SK-N-SH (cell line): Measurements from ENCODE around the gene SV2C. TPM values are rescaled to one million over a fixed set of nuclear protein-coding genes. Genes with fewer than 3 reads are reported as not detected.

Source experiments
- CTCF ChIA-PET: fragments of 300-600, 350-600 bp; formaldehyde crosslinking; extraction: SDS; loops from one replicate; lab custom pipeline; 2021; lab: Yijun Ruan, JAX
- POLR2A ChIA-PET: fragments of 350-600 bp; sonication (Branson Sonifier 250); formaldehyde crosslinking; extraction: SDS; loops from one replicate; lab custom pipeline; 2020; ENCODE audit warnings: antibody characterized with exemption, inconsistent platforms; lab: Yijun Ruan, JAX
- DNase-seq: peaks from one replicate; pipeline ENCODE4 v3.0.0; 2012
- H2AFZ ChIP-seq: fragments of 200-600 bp; sonication (generic); 2 replicates; pipeline ENCODE4 v1.8.1; 2016; ENCODE audit warnings: antibody characterized with exemption, mild to moderate bottlenecking, low read depth
- H3F3A ChIP-seq: fragments of 200-600 bp; sonication (generic); replicated peaks from 2 replicates; pipeline ENCODE3; 2016; ENCODE audit warnings: antibody characterized with exemption, mild to moderate bottlenecking; ENCODE audit not compliant: insufficient read depth
- H3K27ac ChIP-seq, 2 experiments: fragments of 200-500 bp in 1 of 2; fragments of 200-600 bp in 1 of 2; sonication (Bioruptor generic) in 1 of 2; sonication (generic), shearing (Covaris generic) in 1 of 2; 2 replicates each; pipeline versions ENCODE4 v1.5.1 to v1.6.1; 2014 to 2016; ENCODE audit warnings: low read depth in 2 of 2, inconsistent platforms in 1 of 2, low read length in 1 of 2, mild to moderate bottlenecking in 1 of 2, mixed read lengths in 1 of 2
- H3K27me3 ChIP-seq: fragments of 200-600 bp; sonication (generic), shearing (Covaris generic); 2 replicates; pipeline ENCODE4 v1.6.1; 2016; ENCODE audit warnings: mixed run types; ENCODE audit not compliant: insufficient read depth
- H3K36me3 ChIP-seq, 2 experiments: fragments of 200-500 bp in 1 of 2; fragments of 200-600 bp in 1 of 2; sonication (Bioruptor generic) in 1 of 2; sonication (generic) in 1 of 2; replicated peaks in 1 of 2; 2 replicates each; pipeline versions ENCODE3 to v1.5.1; 2014 to 2016; ENCODE audit warnings: low read length in 1 of 2, mild to moderate bottlenecking in 1 of 2; ENCODE audit not compliant: insufficient read depth in 2 of 2, control insufficient read depth in 1 of 2
- H3K4me1 ChIP-seq, 2 experiments: fragments of 200-500 bp in 1 of 2; fragments of 200-600 bp in 1 of 2; sonication (Bioruptor generic) in 1 of 2; sonication (generic), shearing (Covaris generic) in 1 of 2; 2 replicates each; pipeline versions ENCODE4 v1.5.1 to v1.6.1; 2014 to 2016; ENCODE audit warnings: low read depth in 1 of 2, low read length in 1 of 2, mixed run types in 1 of 2; ENCODE audit not compliant: insufficient read depth in 2 of 2, control insufficient read depth in 1 of 2
- H3K4me2 ChIP-seq: fragments of 200-600 bp; sonication (generic), shearing (Covaris generic); 2 replicates; pipeline ENCODE4 v1.6.1; 2017; ENCODE audit warnings: mixed run types
- H3K4me3 ChIP-seq, 2 experiments: fragments of 200-500 bp in 1 of 2; fragments of 200-600 bp in 1 of 2; sonication (Bioruptor generic) in 1 of 2; sonication (generic), shearing (Covaris generic) in 1 of 2; 2 replicates each; pipeline versions ENCODE4 v1.5.1 to v1.8.1; 2014 to 2016; ENCODE audit warnings: low read depth in 2 of 2, inconsistent platforms in 1 of 2, low read length in 1 of 2, mild to moderate bottlenecking in 1 of 2, mixed read lengths in 1 of 2, moderate library complexity in 1 of 2
- H3K79me2 ChIP-seq: fragments of 200-600 bp; sonication (generic); 2 replicates; pipeline ENCODE4 v1.8.1; 2017; ENCODE audit warnings: mild to moderate bottlenecking; ENCODE audit not compliant: insufficient read depth
- H3K9ac ChIP-seq: fragments of 200-600 bp; sonication (generic); 2 replicates; pipeline ENCODE4 v1.6.1; 2017; ENCODE audit warnings: mixed run types
- H3K9me2 ChIP-seq: fragments of 200-600 bp; sonication (generic); 2 replicates; pipeline ENCODE4 v1.6.1; 2017; ENCODE audit warnings: mixed run types
- H3K9me3 ChIP-seq: fragments of 200-600 bp; sonication (generic); 2 replicates; pipeline ENCODE4 v1.6.1; 2017; ENCODE audit warnings: mixed run types, mild to moderate bottlenecking, moderate library complexity
- H4K20me1 ChIP-seq: fragments of 200-600 bp; sonication (generic); 2 replicates; pipeline ENCODE4 v1.6.1; 2017; ENCODE audit warnings: mild to moderate bottlenecking, mixed run types; ENCODE audit not compliant: insufficient read depth
- CHD2 ChIP-seq: fragments of 150-350 bp; IDR thresholded peaks from 2 replicates; pipeline ENCODE4 v1.6.1; 2018; ENCODE audit warnings: low read length; ENCODE audit not compliant: partially characterized antibody
- CTCF ChIP-seq: fragments of 200-600 bp; sonication (generic); IDR thresholded peaks from 2 replicates; pipeline ENCODE4 v1.6.1; 2017; ENCODE audit warnings: antibody characterized with exemption, mild to moderate bottlenecking, moderate library complexity
- ELF1 ChIP-seq: IDR thresholded peaks from 2 replicates; pipeline ENCODE4 v1.4.0; 2012
- EP300 ChIP-seq, 2 experiments: IDR thresholded peaks; 2 replicates each; pipeline versions ENCODE4 v1.4.0 to v1.6.1; 2012; ENCODE audit warnings: borderline replicate concordance in 1 of 2, low read depth in 1 of 2, low read length in 1 of 2
- EZH2phosphoT487 ChIP-seq: fragments of 200-600 bp; sonication (generic); IDR thresholded peaks from 2 replicates; pipeline ENCODE4 v1.6.1; 2017; ENCODE audit warnings: low read depth, mixed run types, mild to moderate bottlenecking, antibody characterized with exemption, moderate library complexity, borderline replicate concordance
- FOSL2 ChIP-seq: IDR thresholded peaks from 2 replicates; pipeline ENCODE4 v1.4.0; 2012; ENCODE audit warnings: low read depth, mild to moderate bottlenecking, moderate library complexity, borderline replicate concordance
- FOXJ3 ChIP-seq: sonication (generic); formaldehyde crosslinking; IDR thresholded peaks from 2 replicates; pipeline ENCODE4 v1.5.1; 2020; ENCODE audit warnings: mild to moderate bottlenecking, missing genetic modification reagents
- FOXM1 ChIP-seq: IDR thresholded peaks from 2 replicates; pipeline ENCODE4 v1.4.0; 2012; ENCODE audit warnings: low read depth, mild to moderate bottlenecking
- GATA2 ChIP-seq: sonication (generic); formaldehyde crosslinking; IDR thresholded peaks from 2 replicates; pipeline ENCODE4 v1.5.0; 2020; ENCODE audit warnings: mild to moderate bottlenecking, missing genetic modification reagents
- MXI1 ChIP-seq: IDR thresholded peaks from 2 replicates; pipeline ENCODE4 v1.6.1; 2012; ENCODE audit warnings: mild to moderate bottlenecking, low read depth, low read length, improper control_type of control experiment
- NFIC ChIP-seq: IDR thresholded peaks from 2 replicates; pipeline ENCODE4 v1.4.0; 2012; ENCODE audit warnings: borderline replicate concordance
- PBX3 ChIP-seq: IDR thresholded peaks from 2 replicates; pipeline ENCODE4; 2012
- POLR2AphosphoS5 ChIP-seq: IDR thresholded peaks from 2 replicates; pipeline ENCODE4 v1.6.1; 2012; ENCODE audit warnings: low read depth, low read length
- RAD21 ChIP-seq: IDR thresholded peaks from 2 replicates; pipeline ENCODE4 v1.6.1; 2012; ENCODE audit warnings: mild to moderate bottlenecking, low read length
- RCOR1 ChIP-seq: fragments of 150-350 bp; IDR thresholded peaks from 2 replicates; pipeline ENCODE4 v1.6.1; 2017; ENCODE audit warnings: antibody characterized with exemption, low read length
- RFX5 ChIP-seq: IDR thresholded peaks from 2 replicates; pipeline ENCODE4 v1.6.1; 2012; ENCODE audit warnings: mild to moderate bottlenecking, improper control_type of control experiment, low read length
- RXRA ChIP-seq: IDR thresholded peaks from 2 replicates; pipeline ENCODE4 v1.4.0; 2012; ENCODE audit warnings: low read depth, mild to moderate bottlenecking, borderline replicate concordance
- SIN3A ChIP-seq: IDR thresholded peaks from 2 replicates; pipeline ENCODE4 v1.6.1; 2012; ENCODE audit warnings: low read depth, mild to moderate bottlenecking, low read length, moderate library complexity, borderline replicate concordance
- TCF12 ChIP-seq: IDR thresholded peaks from 2 replicates; pipeline ENCODE4 v1.4.0; 2012
- USF2 ChIP-seq: fragments of 150-350 bp; IDR thresholded peaks from 2 replicates; pipeline ENCODE4 v1.6.1; 2017; ENCODE audit warnings: antibody characterized with exemption, low read length, low read depth, borderline replicate concordance
- YY1 ChIP-seq: IDR thresholded peaks from 2 replicates; pipeline ENCODE4 v1.4.0; 2012; ENCODE audit warnings: low read depth, mild to moderate bottlenecking
- WGBS: methylation state at CpG from one replicate; pipeline ENCODE4 v1.1.6; 2017; ENCODE audit warnings: low lambda C conversion rate; 5-methylcytosine and 5-hydroxymethylcytosine counted together
- polyA plus RNA-seq, 3 experiments: library from polyadenylated mRNA; depleted of rRNA; stranded (reverse); fragments of >200 nt; gene quantifications; 2 replicates each; pipeline ENCODE4 v1.2.3, GENCODE V29; 2012
- TF ChIP-seq, protein P1 (sequence below): fragments of 150-350 bp; IDR thresholded peaks from 2 replicates; pipeline ENCODE4 v1.6.1; 2016; ENCODE audit warnings: mild to moderate bottlenecking, low read depth, low read length

Gene SV2C
- polyA plus RNA-seq, 1 of the 3 experiments (the other 2 are of a cell fraction) = 0.05 TPM

GRCh38 chr5:76153271-76153670, 70.1 kb downstream of the SV2C start:
- 26% methylated on average over 2 of the region's 2 CpGs for WGBS
- Histone ChIP-seq H2AFZ (no peak overlapping the region), H3K9me2 (no peaks in the 10 kb centered on the region), H4K20me1 (no peaks in the 10 kb centered on the region), H3K79me2 (no peaks in the 10 kb centered on the region), H3K4me3 (no peak overlapping the region), H3K4me2 (no peak overlapping the region), H3K9ac (no peak overlapping the region), H3K36me3 (peaks cover 0 to 2% of the 10 kb centered on the region in 2 experiments), H3K27ac (no peak overlapping the region), H3K4me1 (peaks cover 0 to 30% of the 10 kb centered on the region in 2 experiments; a peak in 2 of 4 replicates), H3F3A (no peaks in the 10 kb centered on the region), H3K27me3 (no peaks in the 10 kb centered on the region), H3K9me3 (no peaks in the 10 kb centered on the region)
- TF ChIP-seq USF2 (no peak), POLR2AphosphoS5 (no peak), GATA2 (CRISPR knock-in tag) (no peak), PBX3 (no peak), MXI1 (no peak), TCF12 (no peak), RFX5 (no peak), EZH2phosphoT487 (no peak), RXRA (no peak), NFIC (no peak), FOSL2 (no peak)
- CTCF ChIA-PET = interaction anchor here (0.9 to 4.6 kb wide), 5 partner anchors 13 to 917 kb away, joined by 4 to 21 read pairs (median 4); partner anchors contain the start of gene ANKRD31
- no peak for DNase-seq
- POLR2A ChIA-PET = interaction anchor here (1.1 kb wide), 1 partner anchor 70 kb away, joined by 4 read pairs; no protein-coding TSS in a partner anchor

DNA sequence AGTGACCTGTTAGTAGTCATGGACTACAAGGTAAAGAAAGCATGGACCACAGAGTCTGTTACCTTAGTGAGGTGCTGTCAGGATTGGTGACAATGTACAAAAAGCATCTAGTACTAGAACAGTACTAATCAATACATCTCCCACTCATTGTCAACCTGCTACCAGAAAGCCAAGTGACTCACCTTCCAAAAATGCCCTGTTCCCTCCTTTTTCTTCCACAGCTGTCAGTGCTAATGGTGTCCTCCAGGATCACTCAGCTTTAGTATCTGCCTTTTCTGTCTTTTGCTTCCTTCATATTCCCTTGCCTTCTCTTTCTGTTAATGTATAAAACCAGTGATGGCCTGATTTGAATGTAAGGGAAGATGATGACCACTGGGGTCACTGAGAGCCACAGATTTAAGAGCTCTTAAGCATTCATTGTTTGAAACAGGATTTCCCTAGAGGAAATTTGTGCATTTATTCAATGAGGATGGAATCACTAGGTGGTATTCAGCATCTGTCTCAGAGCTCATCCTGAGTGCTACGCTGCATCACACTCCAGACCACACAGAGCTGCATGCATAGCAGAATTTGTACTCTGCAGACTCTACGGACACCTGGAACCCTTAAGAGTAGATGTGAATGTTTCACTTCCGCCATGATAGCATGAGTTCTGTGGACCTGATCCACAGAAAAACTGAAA, 71.0 kb downstream of the SV2C start:
- Histone ChIP-seq H3K4me2 (no peak overlapping the region), H3K9ac (no peak overlapping the region), H3K4me1 (peaks cover 0 to 21% of the 10 kb centered on the region in 2 experiments; a peak in 2 of 4 replicates), H3K79me2 (no peaks in the 10 kb centered on the region), H3K36me3 (peaks cover 0 to 2% of the 10 kb centered on the region in 2 experiments), H3K9me3 (no peaks in the 10 kb centered on the region), H3F3A (no peaks in the 10 kb centered on the region), H3K27me3 (no peaks in the 10 kb centered on the region), H3K4me3 (no peak overlapping the region), H2AFZ (no peak overlapping the region), H3K9me2 (no peaks in the 10 kb centered on the region)
- ChIA-PET CTCF (interaction anchor here (0.7 to 1.9 kb wide), 5 partner anchors 10 to 918 kb away, joined by 3 to 6 read pairs (median 4); partner anchors contain the start of gene ANKRD31), POLR2A (no interaction called here)
- DNase-seq = no peak
- TF ChIP-seq RAD21 (no peak), FOXJ3 (CRISPR knock-in tag) (no peak), FOSL2 (no peak), CTCF (no peak), SIN3A (no peak), CHD2 (no peak), FOXM1 (no peak), YY1 (no peak), RCOR1 (no peak), POLR2AphosphoS5 (no peak), NFIC (no peak), EZH2phosphoT487 (no peak), ELF1 (no peak), RXRA (no peak), EP300 (IDR thresholded peaks at IDR 0.05; ENCODE audit: borderline replicate concordance in 1 of 2, low read depth in 1 of 2, low read length in 1 of 2) (no peak)
- TF ChIP-seq, protein P1, sequence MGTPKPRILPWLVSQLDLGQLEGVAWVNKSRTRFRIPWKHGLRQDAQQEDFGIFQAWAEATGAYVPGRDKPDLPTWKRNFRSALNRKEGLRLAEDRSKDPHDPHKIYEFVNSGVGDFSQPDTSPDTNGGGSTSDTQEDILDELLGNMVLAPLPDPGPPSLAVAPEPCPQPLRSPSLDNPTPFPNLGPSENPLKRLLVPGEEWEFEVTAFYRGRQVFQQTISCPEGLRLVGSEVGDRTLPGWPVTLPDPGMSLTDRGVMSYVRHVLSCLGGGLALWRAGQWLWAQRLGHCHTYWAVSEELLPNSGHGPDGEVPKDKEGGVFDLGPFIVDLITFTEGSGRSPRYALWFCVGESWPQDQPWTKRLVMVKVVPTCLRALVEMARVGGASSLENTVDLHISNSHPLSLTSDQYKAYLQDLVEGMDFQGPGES = no peak
- TF ChIP-seq, all 33 proteins: peak for 0
- WGBS = 32% methylated on average over 3 of the region's 3 CpGs
- Histone ChIP-seq H3K27ac (no peak overlapping the region), H4K20me1 (no peaks in the 10 kb centered on the region)
